NK-92 (cell line): Measurements from ENCODE around the gene AIF1.

Source experiments
- DNase-seq: peaks from one replicate; lab custom pipeline; 2025; ENCODE audit not compliant: unreplicated experiment; lab: John Stamatoyannopoulos, UW

Gene AIF1

GRCh38 chr6:31663126-31663960, 48.3 kb downstream of the AIF1 start:
- DNase-seq, result no peak

- DNase-seq, result no peak
These were observed 49.1 kb downstream of the AIF1 start for GRCh38 chr6:31663961-31664789.

GRCh38 chr6:31664790-31665500, 49.9 kb downstream of the AIF1 start, which contains the start of gene GPANK1:
TSS of gene GPANK1 (minus strand) at chr6:31664997. CDS start at chr6:31664478, 519 bp downstream.
- peak; percentile 67 for DNase-seq

- DNase-seq, result peak; percentile 90
These were observed 50.7 kb downstream of the AIF1 start, which contains the start of gene CSNK2B for GRCh38 chr6:31665501-31666336. TSS of gene CSNK2B (plus strand) at chr6:31666080. CDS start at chr6:31666832, 752 bp downstream.

- DNase-seq, result no peak
These were observed 51.4 kb downstream of the AIF1 start for GRCh38 chr6:31666337-31666965.
